Gastroesophageal sphincter (tissue), 4 donors: Measurements from ENCODE around the gene KLC3. TPM values are rescaled to one million over a fixed set of nuclear protein-coding genes. Genes with fewer than 3 reads are reported as not detected.

Source experiments
- ATAC-seq: fragments of 150-250 bp; one replicate; pipeline ENCODE4 v1.9.1; 2016; ENCODE audit warnings: mild to moderate bottlenecking, moderate library complexity
- H3K27ac ChIP-seq, 4 donors: fragments of 200-600 bp; sonication (generic) in 3 of 4; 1 replicate in 3 of 4; 2 replicates in 1 of 4; pipeline ENCODE4 v1.5.1; 2016 to 2019
- H3K27me3 ChIP-seq: fragments of 200-600 bp; sonication (generic); one replicate; pipeline ENCODE4 v1.5.1; 2019
- H3K36me3 ChIP-seq, 2 donors: fragments of 200-600 bp; sonication (generic); one replicate each; pipeline ENCODE4 v1.5.1; 2019; ENCODE audit warnings: control low read depth in 1 of 2
- H3K4me1 ChIP-seq, 3 donors: fragments of 200-600 bp; sonication (generic); 1 replicate in 2 of 3; 2 replicates in 1 of 3; pipeline ENCODE4 v1.5.1; 2016 to 2019; ENCODE audit warnings: control low read depth in 2 of 3
- H3K4me3 ChIP-seq, 2 donors: fragments of 200-600 bp; sonication (generic); one replicate each; pipeline ENCODE4 v1.5.1; 2019; ENCODE audit warnings: mild to moderate bottlenecking in 1 of 2, moderate library complexity in 1 of 2
- H3K9me3 ChIP-seq, 3 donors: fragments of 200-600 bp; sonication (generic); one replicate each; pipeline ENCODE4 v1.5.1; 2017 to 2019; ENCODE audit warnings: control low read depth in 2 of 3
- EP300 ChIP-seq: sonication (generic); formaldehyde crosslinking; IDR thresholded peaks from one replicate; pipeline ENCODE4 v1.6.1; 2017; ENCODE audit warnings: antibody characterized with exemption, mild to moderate bottlenecking
- POLR2A ChIP-seq, 2 donors: fragments of 450-650 bp; IDR thresholded peaks; one replicate each; pipeline ENCODE4 v1.6.1; 2017; ENCODE audit warnings: antibody characterized with exemption in 2 of 2, mild to moderate bottlenecking in 2 of 2, moderate library complexity in 1 of 2
- POLR2AphosphoS5 ChIP-seq: sonication (generic); formaldehyde crosslinking; IDR thresholded peaks from one replicate; pipeline ENCODE4 v1.6.1; 2017; ENCODE audit warnings: antibody characterized with exemption
- WGBS, 2 donors: methylation state at CpG; one replicate each; pipeline ENCODE4 v1.1.5; 2018; ENCODE audit warnings: low coverage in 1 of 2; 5-methylcytosine and 5-hydroxymethylcytosine counted together
- total RNA-seq, 4 donors: library from RNA; depleted of rRNA; stranded (reverse); fragments of >200 nt; gene quantifications; one replicate each; pipeline ENCODE4 v1.1.0, GENCODE V29; 2016
- TF ChIP-seq, protein P1 (sequence below), 4 experiments: fragments of 200-600 bp in 2 of 4; fragments of 450-650 bp in 2 of 4; sonication (generic) in 1 of 4; IDR thresholded peaks; one replicate each; pipeline ENCODE4 v1.5.1; 2017 to 2019; ENCODE audit warnings: antibody characterized with exemption in 4 of 4, mild to moderate bottlenecking in 2 of 4, moderate library complexity in 2 of 4

KLC3 gene
- total RNA-seq, 4 donors from 2014 or later, result 1.3 TPM; not detected in 3

- 99 to 100% methylated on average over 5 to 7 of the region's 12 CpGs for WGBS, 2 donors
- peaks cover 9% of the 10 kb centered on the region for H3K27me3 ChIP-seq
Measured at GRCh38 chr19:45303269-45304060, 37.1 kb upstream of the KLC3 start.

DNA sequence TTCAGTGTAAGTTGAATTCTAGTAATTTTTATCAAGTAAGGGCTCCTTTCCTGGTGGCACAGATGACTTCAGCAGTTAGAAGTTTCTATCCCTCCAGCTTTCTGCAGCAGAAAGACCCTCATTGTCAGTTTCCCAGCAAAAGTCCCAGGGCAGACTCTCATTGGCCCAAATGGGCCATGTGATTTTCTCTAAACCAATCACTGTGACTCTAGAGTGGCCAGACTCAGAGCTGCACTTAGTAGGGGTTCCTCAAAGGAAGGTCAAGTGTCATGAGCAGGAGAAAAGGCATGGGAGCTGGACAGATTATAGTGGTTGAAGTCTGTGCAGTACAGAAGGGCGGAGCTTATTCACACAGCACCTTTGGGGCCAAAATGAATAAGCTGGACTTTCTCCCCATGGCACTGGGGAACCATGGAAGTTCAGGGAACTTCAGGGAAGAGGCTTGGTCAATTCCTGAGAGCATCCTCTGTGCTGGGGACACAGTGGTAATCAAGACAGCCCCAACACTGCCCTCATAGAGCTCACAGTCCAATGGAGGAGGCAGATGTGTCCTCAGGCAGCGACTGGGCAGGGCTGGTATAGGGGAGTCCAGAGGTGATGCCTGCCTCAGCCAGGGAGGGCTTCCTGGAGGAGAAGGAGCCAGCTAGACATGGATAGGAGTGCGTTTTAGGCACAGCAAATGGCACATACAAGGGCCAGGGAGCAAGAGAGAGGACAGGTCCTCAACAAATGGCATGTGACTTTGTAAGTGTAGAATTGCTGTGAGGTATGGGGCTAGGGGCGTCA lies 36.2 kb upstream of the KLC3 start:
- no peak overlapping the region for H3K27ac ChIP-seq

More at GRCh38 chr19:45303269-45304060, 37.1 kb upstream of the KLC3 start:
- Histone ChIP-seq H3K9me3 (no peaks in the 10 kb centered on the region), H3K4me1 (peaks cover 0 to 5% (median 0%) of the 10 kb centered on the region in 3 donors), H3K4me3 (no peak overlapping the region), H3K36me3 (peaks cover 0 to 42% of the 10 kb centered on the region in 2 donors), H3K27ac (no peak overlapping the region)
- no peak for ATAC-seq
- no peak for TF ChIP-seq EP300
- TF ChIP-seq, protein P1, sequence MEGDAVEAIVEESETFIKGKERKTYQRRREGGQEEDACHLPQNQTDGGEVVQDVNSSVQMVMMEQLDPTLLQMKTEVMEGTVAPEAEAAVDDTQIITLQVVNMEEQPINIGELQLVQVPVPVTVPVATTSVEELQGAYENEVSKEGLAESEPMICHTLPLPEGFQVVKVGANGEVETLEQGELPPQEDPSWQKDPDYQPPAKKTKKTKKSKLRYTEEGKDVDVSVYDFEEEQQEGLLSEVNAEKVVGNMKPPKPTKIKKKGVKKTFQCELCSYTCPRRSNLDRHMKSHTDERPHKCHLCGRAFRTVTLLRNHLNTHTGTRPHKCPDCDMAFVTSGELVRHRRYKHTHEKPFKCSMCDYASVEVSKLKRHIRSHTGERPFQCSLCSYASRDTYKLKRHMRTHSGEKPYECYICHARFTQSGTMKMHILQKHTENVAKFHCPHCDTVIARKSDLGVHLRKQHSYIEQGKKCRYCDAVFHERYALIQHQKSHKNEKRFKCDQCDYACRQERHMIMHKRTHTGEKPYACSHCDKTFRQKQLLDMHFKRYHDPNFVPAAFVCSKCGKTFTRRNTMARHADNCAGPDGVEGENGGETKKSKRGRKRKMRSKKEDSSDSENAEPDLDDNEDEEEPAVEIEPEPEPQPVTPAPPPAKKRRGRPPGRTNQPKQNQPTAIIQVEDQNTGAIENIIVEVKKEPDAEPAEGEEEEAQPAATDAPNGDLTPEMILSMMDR (IDR thresholded peaks at IDR 0.05), result no peak
- TF ChIP-seq POLR2AphosphoS5, result no peak
- no peak for TF ChIP-seq POLR2A (IDR thresholded peaks at IDR 0.05)

GRCh38 chr19:45305007-45305406 lies 35.5 kb upstream of the KLC3 start:
- ATAC-seq, result no peak
- Histone ChIP-seq H3K27ac (no peak overlapping the region), H3K4me1 (peaks cover 0 to 9% (median 0%) of the 10 kb centered on the region in 3 donors), H3K9me3 (no peaks in the 10 kb centered on the region), H3K27me3 (peaks cover 9% of the 10 kb centered on the region), H3K4me3 (no peak overlapping the region), H3K36me3 (peaks cover 0 to 27% of the 10 kb centered on the region in 2 donors)
- TF ChIP-seq POLR2AphosphoS5, result no peak
- TF ChIP-seq EP300, result no peak
- TF ChIP-seq, protein P1 (IDR thresholded peaks at IDR 0.05), result no peak
- TF ChIP-seq POLR2A (IDR thresholded peaks at IDR 0.05), result no peak
- WGBS, 2 donors, result 70 to 71% methylated on average over 4 of the region's 4 CpGs

More for the DNA sequence above, 36.2 kb upstream of the KLC3 start:
- TF ChIP-seq EP300 (no peak), POLR2AphosphoS5 (no peak), POLR2A (IDR thresholded peaks at IDR 0.05) (no peak)
- TF ChIP-seq, protein P1 (IDR thresholded peaks at IDR 0.05), result no peak
- Histone ChIP-seq H3K36me3 (peaks cover 0 to 34% of the 10 kb centered on the region in 2 donors), H3K4me1 (peaks cover 0 to 5% (median 0%) of the 10 kb centered on the region in 3 donors), H3K4me3 (no peak overlapping the region), H3K9me3 (no peaks in the 10 kb centered on the region), H3K27me3 (peaks cover 9% of the 10 kb centered on the region)
- 71 to 80% methylated on average over 2 to 4 of the region's 4 CpGs for WGBS, 2 donors
- ATAC-seq, result no peak

GRCh38 chr19:45305421-45305820 lies 35.1 kb upstream of the KLC3 start:
- Histone ChIP-seq H3K9me3 (no peaks in the 10 kb centered on the region), H3K4me1 (peaks cover 0 to 13% (median 0%) of the 10 kb centered on the region in 3 donors), H3K27me3 (peaks cover 9% of the 10 kb centered on the region), H3K36me3 (peaks cover 0 to 23% of the 10 kb centered on the region in 2 donors), H3K27ac (no peak overlapping the region), H3K4me3 (no peak overlapping the region)
- ATAC-seq, result no peak
- TF ChIP-seq EP300, result no peak
- TF ChIP-seq, protein P1 (IDR thresholded peaks at IDR 0.05), result no peak
- TF ChIP-seq POLR2AphosphoS5, result no peak
- no peak for TF ChIP-seq POLR2A (IDR thresholded peaks at IDR 0.05)
- 24 to 28% methylated on average over 5 of the region's 5 CpGs for WGBS, 2 donors
